Breast epithelium (tissue), 4 donors: ENCODE data around the gene APCDD1. TPM values are rescaled to one million over a fixed set of nuclear protein-coding genes. Genes with fewer than 3 reads are reported as not detected.
"Not testable (repeated sequence)": the region's sequence is repeated elsewhere in the genome, so short reads cannot be mapped to it uniquely, and the experiment has no call there.

ENCODE experiments used
- DNase-seq, 2 donors: peaks; one replicate each; pipeline ENCODE4 v3.0.0-alpha.2; 2019; ENCODE audit warnings: low spot score in 2 of 2
- H3K27ac ChIP-seq, 2 donors: fragments of 200-600 bp; sonication (generic) in 1 of 2; one replicate each; pipeline ENCODE4 v1.5.1; 2016 to 2019; ENCODE audit warnings: mild to moderate bottlenecking in 1 of 2
- H3K27me3 ChIP-seq, 2 donors: fragments of 200-600 bp; sonication (generic) in 1 of 2; one replicate each; pipeline versions ENCODE4 v1.5.1 to v1.6.0; 2017 to 2019; ENCODE audit warnings: control low read depth in 1 of 2, mild to moderate bottlenecking in 1 of 2
- H3K36me3 ChIP-seq: fragments of 200-600 bp; one replicate; pipeline ENCODE4 v1.5.1; 2019
- H3K4me1 ChIP-seq, 2 donors: fragments of 200-600 bp; sonication (generic); one replicate each; pipeline ENCODE4 v1.5.1; 2016 to 2019; ENCODE audit warnings: control low read depth in 1 of 2
- H3K4me3 ChIP-seq, 3 donors: fragments of 200-600 bp; sonication (generic); 1 replicate in 2 of 3; 2 replicates in 1 of 3; pipeline ENCODE4 v1.5.1; 2016 to 2019; ENCODE audit warnings: mild to moderate bottlenecking in 3 of 3, moderate library complexity in 2 of 3
- H3K9me3 ChIP-seq, 2 donors: fragments of 200-600 bp; sonication (generic) in 1 of 2; one replicate each; pipeline ENCODE4 v1.5.1; 2016 to 2019; ENCODE audit warnings: control low read depth in 1 of 2
- CTCF ChIP-seq, 3 donors: fragments of 450-650 bp; IDR thresholded peaks; one replicate each; pipeline ENCODE4 v1.5.1; 2016 to 2017; ENCODE audit warnings: antibody characterized with exemption in 3 of 3, mild to moderate bottlenecking in 3 of 3, moderate library complexity in 3 of 3
- POLR2A ChIP-seq: fragments of 450-650 bp; IDR thresholded peaks from one replicate; pipeline ENCODE4 v1.6.1; 2016; ENCODE audit warnings: antibody characterized with exemption, mild to moderate bottlenecking, moderate library complexity
- POLR2AphosphoS5 ChIP-seq, 3 donors: sonication (generic); formaldehyde crosslinking; IDR thresholded peaks; one replicate each; pipeline ENCODE4 v1.6.1; 2017; ENCODE audit warnings: antibody characterized with exemption in 3 of 3
- intact Hi-C: fragments of 100-400 bp; cut with DNase I; formaldehyde crosslinking; loops from one replicate; pipeline ENCODE4 v1.15.1; 2023; ENCODE audit warnings: low total_unique reads
- total RNA-seq, 3 donors: library from RNA; depleted of rRNA; stranded (reverse); fragments of >200 nt; gene quantifications; one replicate each; pipeline ENCODE4 v1.1.0, GENCODE V29; 2016

APCDD1 gene
- total RNA-seq, 3 donors from 2014 or later = 34.1 to 275 (median 38.8) TPM

DNA sequence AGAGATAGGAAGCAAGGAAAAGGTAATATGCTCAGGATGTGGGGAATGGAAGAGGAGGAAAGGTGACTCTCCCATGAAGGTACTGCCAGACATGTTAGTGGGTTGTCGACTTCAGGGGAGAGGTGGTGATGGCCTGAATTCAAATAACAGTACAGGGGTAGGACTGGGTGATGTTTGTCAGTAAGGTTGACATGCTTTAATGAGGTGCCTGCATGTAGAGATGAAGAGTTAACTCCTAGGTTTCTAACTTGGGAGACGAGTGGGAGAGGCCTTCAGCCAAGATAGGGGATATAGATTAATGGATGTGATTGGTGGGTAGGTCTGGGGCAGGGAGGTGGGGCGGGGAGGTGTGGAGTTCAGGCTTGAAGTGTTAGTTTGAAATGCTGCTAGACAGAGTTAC is 74.0 kb downstream of the APCDD1 start:
- no peak for DNase-seq
- Histone ChIP-seq H3K4me3 (no peak overlapping the region), H3K4me1 (no peaks in the 10 kb centered on the region), H3K27me3 (no peaks in the 10 kb centered on the region), H3K36me3 (no peaks in the 10 kb centered on the region), H3K27ac (no peak overlapping the region), H3K9me3 (no peaks in the 10 kb centered on the region)
- no peak for TF ChIP-seq CTCF (IDR thresholded peaks at IDR 0.05)
- TF ChIP-seq POLR2A = no peak
- TF ChIP-seq POLR2AphosphoS5 (IDR thresholded peaks at IDR 0.05) = no peak
- intact Hi-C loops = no loop called here

GRCh38 chr18:10530002-10530401 is 75.6 kb downstream of the APCDD1 start:
- H3K36me3 ChIP-seq = no peaks in the 10 kb centered on the region
- TF ChIP-seq CTCF (IDR thresholded peaks at IDR 0.05) (no peak), POLR2AphosphoS5 (IDR thresholded peaks at IDR 0.05) (no peak), POLR2A (no peak)

DNA sequence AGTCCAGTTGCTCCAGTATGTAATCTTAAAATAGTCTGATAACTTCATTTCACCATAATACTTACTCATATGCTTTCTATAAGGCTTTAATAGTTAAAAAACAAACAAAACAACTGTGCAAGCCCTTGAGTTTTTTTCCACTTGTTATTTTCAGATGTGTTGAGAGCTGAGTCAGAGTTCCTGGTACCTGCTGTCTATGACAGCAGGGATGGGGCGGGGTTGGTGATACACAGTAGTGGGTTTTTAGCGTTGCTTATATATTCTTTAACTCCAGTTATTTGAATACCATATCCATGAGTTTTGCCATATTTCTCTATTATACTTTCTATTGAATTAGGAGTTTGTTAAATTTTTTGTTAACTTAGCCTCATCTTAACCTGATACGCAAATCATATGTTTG is 76.4 kb downstream of the APCDD1 start:
- intact Hi-C loops = no loop called here
- H3K27ac ChIP-seq = no peak overlapping the region
- no peaks in the 10 kb centered on the region for H3K36me3 ChIP-seq
- H3K4me3 ChIP-seq = no peak overlapping the region
- TF ChIP-seq POLR2AphosphoS5 (IDR thresholded peaks at IDR 0.05) (no peak), CTCF (IDR thresholded peaks at IDR 0.05) (no peak)
- no peaks in the 10 kb centered on the region for H3K9me3 ChIP-seq
- no peaks in the 10 kb centered on the region for H3K4me1 ChIP-seq
- DNase-seq = no peak
- H3K27me3 ChIP-seq = no peaks in the 10 kb centered on the region

More at GRCh38 chr18:10530002-10530401, 75.6 kb downstream of the APCDD1 start:
- H3K4me1 ChIP-seq = no peaks in the 10 kb centered on the region
- intact Hi-C loops = no loop called here
- H3K27ac ChIP-seq = no peak overlapping the region
- no peaks in the 10 kb centered on the region for H3K9me3 ChIP-seq
- no peaks in the 10 kb centered on the region for H3K27me3 ChIP-seq
- H3K4me3 ChIP-seq = no peak overlapping the region
- no peak for DNase-seq

DNA sequence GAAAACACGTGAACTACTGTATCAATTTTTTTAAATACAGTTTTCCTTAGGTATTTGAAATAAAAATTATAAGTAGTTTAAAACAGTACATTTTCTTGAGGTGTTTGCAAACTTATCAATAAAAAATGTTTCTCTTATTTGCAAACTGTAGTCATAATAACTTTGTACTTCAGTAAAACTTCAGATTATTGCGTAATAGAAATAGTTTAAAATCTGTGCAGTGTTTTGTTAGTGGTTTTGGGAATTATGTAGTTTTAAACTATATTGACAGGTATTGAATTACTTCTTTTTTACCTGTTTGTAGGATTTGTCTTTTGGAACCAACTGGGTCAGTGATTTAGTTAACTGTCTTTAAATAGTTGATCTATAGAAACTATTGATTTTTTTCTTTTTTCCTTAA is 78.7 kb downstream of the APCDD1 start:
- intact Hi-C loops = no loop called here
- Histone ChIP-seq H3K27ac (no peak overlapping the region), H3K9me3 (no peaks in the 10 kb centered on the region), H3K36me3 (no peaks in the 10 kb centered on the region), H3K4me3 (no peak overlapping the region), H3K4me1 (no peaks in the 10 kb centered on the region), H3K27me3 (no peaks in the 10 kb centered on the region)
- no peak for TF ChIP-seq POLR2A
- DNase-seq = no peak

DNA sequence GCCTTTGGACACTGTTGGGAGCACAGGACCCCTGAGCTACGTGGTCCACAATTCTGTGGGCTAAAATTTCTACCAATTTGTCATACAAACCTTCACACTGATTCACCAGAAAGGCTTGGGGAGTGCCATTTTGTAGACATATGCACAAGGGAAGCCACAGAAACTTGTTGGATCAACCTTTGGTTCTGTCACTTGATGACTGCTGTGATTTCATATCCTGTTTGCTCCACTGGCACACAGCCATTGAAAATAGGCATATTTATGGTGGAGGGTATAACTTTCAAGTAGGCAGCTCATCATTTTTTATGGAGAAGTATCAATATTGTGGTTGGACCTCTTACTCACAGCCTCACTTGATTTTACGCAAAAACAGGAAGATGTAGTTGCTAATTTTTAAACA is 81.8 kb downstream of the APCDD1 start:
- no peaks in the 10 kb centered on the region for H3K27me3 ChIP-seq
- no peak overlapping the region for H3K4me3 ChIP-seq
- TF ChIP-seq POLR2A (no peak), POLR2AphosphoS5 (IDR thresholded peaks at IDR 0.05) (no peak), CTCF (IDR thresholded peaks at IDR 0.05) (no peak)
- H3K9me3 ChIP-seq = no peaks in the 10 kb centered on the region
- peaks cover 16% of the 10 kb centered on the region for H3K36me3 ChIP-seq
- no peak overlapping the region for H3K27ac ChIP-seq
- DNase-seq = no peak
- intact Hi-C loops = no loop called here
- no peaks in the 10 kb centered on the region for H3K4me1 ChIP-seq

DNA sequence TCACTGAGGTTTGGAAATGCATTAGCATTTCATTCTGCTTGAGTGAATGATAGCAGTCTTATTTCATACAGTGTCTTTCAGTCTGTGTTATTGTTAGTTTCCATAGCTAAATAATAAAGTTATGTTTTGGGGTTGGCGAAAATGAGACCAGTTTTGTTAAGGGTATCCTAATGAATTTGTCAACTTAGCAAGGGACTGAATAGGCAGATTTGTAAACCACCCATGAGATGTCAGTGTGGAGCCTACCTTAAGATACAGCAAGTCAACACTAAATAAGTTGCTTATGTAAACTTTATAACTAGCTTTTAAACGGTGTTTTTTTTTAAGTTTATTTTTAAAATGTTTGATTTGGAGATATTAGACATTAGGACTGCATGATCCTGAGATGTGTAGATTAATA is 83.3 kb downstream of the APCDD1 start:
- no peak for DNase-seq
- no peak overlapping the region for H3K27ac ChIP-seq
- intact Hi-C loops = no loop called here
- H3K4me1 ChIP-seq = no peaks in the 10 kb centered on the region
- TF ChIP-seq CTCF (IDR thresholded peaks at IDR 0.05) = no peak
- TF ChIP-seq POLR2A = no peak
- no peak for TF ChIP-seq POLR2AphosphoS5 (IDR thresholded peaks at IDR 0.05)
- no peaks in the 10 kb centered on the region for H3K9me3 ChIP-seq
- no peaks in the 10 kb centered on the region for H3K27me3 ChIP-seq
- H3K36me3 ChIP-seq = peaks cover 20% of the 10 kb centered on the region
- H3K4me3 ChIP-seq = no peak overlapping the region

- H3K36me3 ChIP-seq = peaks cover 20% of the 10 kb centered on the region
These were observed 84.7 kb downstream of the APCDD1 start for GRCh38 chr18:10539124-10539523.

More at GRCh38 chr18:10539124-10539523, 84.7 kb downstream of the APCDD1 start:
- H3K9me3 ChIP-seq, DNase-seq, intact Hi-C loops, H3K4me1 ChIP-seq, H3K4me3 ChIP-seq, H3K27ac ChIP-seq, H3K27me3 ChIP-seq: not testable (repeated sequence)
